SK-N-SH treated with all-trans-retinoic acid at 6 μM for 48 hours (cell line): ENCODE measurements around the gene NPIPB8.
"Not testable (repeated sequence)": the region's sequence is repeated elsewhere in the genome, so short reads cannot be mapped to it uniquely, and the experiment has no call there.

Experiments used
- BACH2 ChIP-seq: fragments of 250-450 bp; sonication (Bioruptor Pico); IDR thresholded peaks from 2 replicates; pipeline ENCODE4 v1.9.0; 2021; ENCODE audit warnings: mild to moderate bottlenecking, borderline replicate concordance
- CSRNP3 ChIP-seq: fragments of 250-450 bp; sonication (Bioruptor Pico); IDR thresholded peaks from 2 replicates; pipeline ENCODE4 v1.5.1; 2021; ENCODE audit warnings: mild to moderate bottlenecking, moderate library complexity
- TSHZ2 ChIP-seq: fragments of 250-450 bp; sonication (Bioruptor Pico); IDR thresholded peaks from 2 replicates; pipeline ENCODE4 v1.5.0; 2020; ENCODE audit warnings: mild to moderate bottlenecking, moderate library complexity
- ZFP3 ChIP-seq: fragments of 250-450 bp; sonication (Bioruptor Pico); IDR thresholded peaks from 2 replicates; pipeline ENCODE4 v1.5.0; 2020; ENCODE audit warnings: mild to moderate bottlenecking, moderate library complexity
- ZFP30 ChIP-seq: fragments of 450-650 bp; formaldehyde crosslinking; IDR thresholded peaks from 2 replicates; pipeline ENCODE4 v1.5.0; 2022; ENCODE audit warnings: mild to moderate bottlenecking, moderate library complexity
- ZNF70 ChIP-seq: fragments of 450-650 bp; formaldehyde crosslinking; IDR thresholded peaks from 2 replicates; pipeline ENCODE4 v1.5.0; 2020; ENCODE audit warnings: mild to moderate bottlenecking, moderate library complexity
- TF ChIP-seq, protein P1 (sequence below): fragments of 250-450 bp; sonication (Bioruptor Pico); IDR thresholded peaks from 2 replicates; pipeline ENCODE4 v1.8.0; 2020; ENCODE audit warnings: mild to moderate bottlenecking, moderate library complexity, borderline replicate concordance

- TF ChIP-seq ZFP3, ZFP30, ZNF70, CSRNP3, BACH2, TSHZ2 (CRISPR knock-in tag): not testable (repeated sequence)
- TF ChIP-seq, protein P1, sequence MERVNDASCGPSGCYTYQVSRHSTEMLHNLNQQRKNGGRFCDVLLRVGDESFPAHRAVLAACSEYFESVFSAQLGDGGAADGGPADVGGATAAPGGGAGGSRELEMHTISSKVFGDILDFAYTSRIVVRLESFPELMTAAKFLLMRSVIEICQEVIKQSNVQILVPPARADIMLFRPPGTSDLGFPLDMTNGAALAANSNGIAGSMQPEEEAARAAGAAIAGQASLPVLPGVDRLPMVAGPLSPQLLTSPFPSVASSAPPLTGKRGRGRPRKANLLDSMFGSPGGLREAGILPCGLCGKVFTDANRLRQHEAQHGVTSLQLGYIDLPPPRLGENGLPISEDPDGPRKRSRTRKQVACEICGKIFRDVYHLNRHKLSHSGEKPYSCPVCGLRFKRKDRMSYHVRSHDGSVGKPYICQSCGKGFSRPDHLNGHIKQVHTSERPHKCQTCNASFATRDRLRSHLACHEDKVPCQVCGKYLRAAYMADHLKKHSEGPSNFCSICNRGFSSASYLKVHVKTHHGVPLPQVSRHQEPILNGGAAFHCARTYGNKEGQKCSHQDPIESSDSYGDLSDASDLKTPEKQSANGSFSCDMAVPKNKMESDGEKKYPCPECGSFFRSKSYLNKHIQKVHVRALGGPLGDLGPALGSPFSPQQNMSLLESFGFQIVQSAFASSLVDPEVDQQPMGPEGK (CRISPR knock-in tag), result not testable (repeated sequence)
Observed at GRCh38 chr16:28599377-28600285, 38.2 kb upstream of the NPIPB8 start.
